ENCODE results near the gene RIPOR3.
"Not testable (repeated sequence)": the region's sequence is repeated elsewhere in the genome, so short reads cannot be mapped to it uniquely, and the experiment has no call there.

RIPOR3 gene

GRCh38 chr20:50703651-50704438 lies 12.5 kb upstream of the RIPOR3 start:
- not testable (repeated sequence) for DNase-seq (ENCODE audit: low spot score)

- no peak for DNase-seq (ENCODE audit: low spot score)
Observed at GRCh38 chr20:50701041-50701963, 10.0 kb upstream of the RIPOR3 start.

- no peak for DNase-seq (ENCODE audit: low spot score)
Observed at GRCh38 chr20:50699688-50700087, 8.3 kb upstream of the RIPOR3 start.

- not testable (repeated sequence) for DNase-seq (ENCODE audit: low spot score)
Observed at GRCh38 chr20:50698255-50698654, 6.9 kb upstream of the RIPOR3 start.

GRCh38 chr20:50695135-50695872 lies 4.0 kb upstream of the RIPOR3 start:
- no peak for DNase-seq (ENCODE audit: low spot score)

- DNase-seq (ENCODE audit: low spot score), result no peak
Observed at GRCh38 chr20:50694379-50695134, 3.2 kb upstream of the RIPOR3 start.

GRCh38 chr20:50693001-50693400 lies 1.7 kb upstream of the RIPOR3 start:
- no peak for DNase-seq (ENCODE audit: low spot score)

GRCh38 chr20:50692552-50692933 lies 1.2 kb upstream of the RIPOR3 start:
- no peak for DNase-seq (ENCODE audit: low spot score)

GRCh38 chr20:50691573-50692551 lies 520 bp upstream of the RIPOR3 start:
- no peak for DNase-seq (ENCODE audit: low spot score)

- DNase-seq (ENCODE audit: low spot score), result no peak
Observed at GRCh38 chr20:50689864-50690649, 1.3 kb downstream of the RIPOR3 start.

GRCh38 chr20:50688256-50688975 lies 2.9 kb downstream of the RIPOR3 start:
- no peak for DNase-seq (ENCODE audit: low spot score)

GRCh38 chr20:50686821-50687220 lies 4.5 kb downstream of the RIPOR3 start:
- no peak for DNase-seq (ENCODE audit: low spot score)

- no peak for DNase-seq (ENCODE audit: low spot score)
Observed at GRCh38 chr20:50683570-50683969, 7.8 kb downstream of the RIPOR3 start.

- no peak for DNase-seq (ENCODE audit: low spot score)
Observed at GRCh38 chr20:50682947-50683530, 8.3 kb downstream of the RIPOR3 start.

GRCh38 chr20:50682065-50682464 lies 9.3 kb downstream of the RIPOR3 start:
- no peak for DNase-seq (ENCODE audit: low spot score)

- no peak for DNase-seq (ENCODE audit: low spot score)
Observed at GRCh38 chr20:50681359-50682064, 9.8 kb downstream of the RIPOR3 start.

GRCh38 chr20:50680105-50680960 lies 11.0 kb downstream of the RIPOR3 start:
- no peak for DNase-seq (ENCODE audit: low spot score)
